Lower leg skin (tissue), 3 donors: ENCODE measurements around the gene ADARB1.

ENCODE experiments used
- CTCF ChIP-seq, 3 donors: fragments of 450-650 bp; IDR thresholded peaks; one replicate each; pipeline ENCODE4 v1.5.1; 2016; ENCODE audit warnings: antibody characterized with exemption in 3 of 3, mild to moderate bottlenecking in 3 of 3, moderate library complexity in 2 of 3
- POLR2A ChIP-seq, 2 donors: fragments of 450-650 bp; IDR thresholded peaks; one replicate each; pipeline ENCODE4 v1.6.1; 2016 to 2017; ENCODE audit warnings: antibody characterized with exemption in 2 of 2, mild to moderate bottlenecking in 1 of 2, moderate library complexity in 1 of 2

DNA sequence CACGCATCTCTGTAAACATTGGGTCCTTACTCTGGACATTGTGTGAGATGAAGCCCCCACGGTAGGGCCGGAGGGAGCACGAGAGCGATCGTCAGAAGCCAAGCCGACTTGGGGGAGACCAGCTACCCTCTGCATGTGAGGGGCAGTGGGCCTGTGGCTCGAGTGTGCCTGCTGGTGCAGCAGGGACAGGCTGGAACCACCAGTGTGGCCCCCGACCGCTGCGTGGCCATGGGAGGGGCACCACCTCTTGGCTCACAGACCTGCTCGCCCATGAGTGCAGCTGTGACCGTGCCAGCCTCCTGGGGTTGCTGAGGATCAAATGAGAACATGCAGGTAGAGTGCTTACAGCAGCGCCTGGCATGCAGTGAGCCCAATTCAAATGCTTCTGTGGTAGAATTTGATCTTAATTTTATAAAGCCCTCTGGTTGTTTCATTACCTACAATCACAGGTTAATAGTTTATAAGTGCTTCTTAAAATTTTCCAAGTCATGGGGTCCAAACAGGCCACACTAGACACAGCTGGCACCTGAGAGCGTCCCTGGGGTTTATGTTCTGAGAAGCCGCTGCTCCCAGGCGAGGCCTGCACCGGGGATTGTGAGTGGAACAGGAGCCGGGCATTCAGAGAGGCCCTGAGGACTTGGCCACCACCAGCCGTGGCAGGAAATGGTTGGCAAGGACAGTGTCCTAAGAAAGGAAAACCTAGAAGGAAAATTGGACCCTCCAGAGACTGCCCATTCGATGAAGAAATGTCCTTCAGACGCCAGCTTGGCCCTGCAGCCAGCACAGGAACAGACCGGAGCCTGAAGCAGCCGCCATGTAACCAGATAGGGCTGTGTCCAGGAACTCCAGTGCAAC is 22.6 kb upstream of the ADARB1 start:
- TF ChIP-seq POLR2A (IDR thresholded peaks at IDR 0.05) (no peak), CTCF (IDR thresholded peaks at IDR 0.05) (no peak)
